GM12874 (cell line): Measurements from ENCODE around the gene TRAPPC11.

Source experiments
- CTCF ChIP-seq: IDR thresholded peaks from 2 replicates; pipeline ENCODE4 v1.5.1; 2011; ENCODE audit warnings: low read depth, mild to moderate bottlenecking, control low read depth, low read length, moderate library complexity; ENCODE audit not compliant: insufficient read depth

TRAPPC11 gene

GRCh38 chr4:183639291-183639690 lies 19.8 kb upstream of the TRAPPC11 start:
- TF ChIP-seq CTCF, result no peak

GRCh38 chr4:183645326-183645725 lies 13.8 kb upstream of the TRAPPC11 start:
- TF ChIP-seq CTCF, result no peak

GRCh38 chr4:183657564-183657963 lies 1.5 kb upstream of the TRAPPC11 start:
- no peak for TF ChIP-seq CTCF

GRCh38 chr4:183658362-183659028 lies 598 bp upstream of the TRAPPC11 start:
- TF ChIP-seq CTCF, result no peak

- TF ChIP-seq CTCF, result no peak
Observed at GRCh38 chr4:183659872-183660242, 764 bp downstream of the TRAPPC11 start.

GRCh38 chr4:183666088-183666487 lies 7.0 kb downstream of the TRAPPC11 start:
- no peak for TF ChIP-seq CTCF

- no peak for TF ChIP-seq CTCF
Observed at GRCh38 chr4:183670251-183670650, 11.2 kb downstream of the TRAPPC11 start.
